NCI-H1417 treated with DMSO at 0.1 percent for 48 hours (cell line): ENCODE measurements around the gene KCNG3.

Source experiments
- DNase-seq: peaks from one replicate; lab custom pipeline; 2025; lab: John Stamatoyannopoulos, UW

The KCNG3 gene

GRCh38 chr2:42486145-42486906 lies 7.5 kb downstream of the KCNG3 start:
- no peak for DNase-seq

- DNase-seq: no peak
These were observed 13.4 kb downstream of the KCNG3 start for GRCh38 chr2:42480402-42480801.

GRCh38 chr2:42474765-42475454 lies 18.9 kb downstream of the KCNG3 start:
- peak; percentile 61 for DNase-seq

- DNase-seq: no peak
These were observed 23.1 kb downstream of the KCNG3 start for GRCh38 chr2:42470706-42471105.

GRCh38 chr2:42464631-42465030 lies 29.2 kb downstream of the KCNG3 start:
- DNase-seq: no peak

GRCh38 chr2:42463570-42463969 lies 30.2 kb downstream of the KCNG3 start:
- DNase-seq: no peak

GRCh38 chr2:42459296-42459695 lies 34.5 kb downstream of the KCNG3 start:
- DNase-seq: no peak

GRCh38 chr2:42458396-42458795 lies 35.4 kb downstream of the KCNG3 start:
- no peak for DNase-seq

- DNase-seq: no peak
These were observed 36.8 kb downstream of the KCNG3 start for GRCh38 chr2:42457011-42457410.

- DNase-seq: no peak
These were observed 37.5 kb downstream of the KCNG3 start for GRCh38 chr2:42456126-42456839.

- no peak for DNase-seq
These were observed 41.2 kb downstream of the KCNG3 start for GRCh38 chr2:42452545-42452944.

- DNase-seq: no peak
These were observed 43.6 kb downstream of the KCNG3 start for GRCh38 chr2:42450136-42450535.

- no peak for DNase-seq
These were observed 44.4 kb downstream of the KCNG3 start for GRCh38 chr2:42449163-42450087.

GRCh38 chr2:42448163-42448562 lies 45.6 kb downstream of the KCNG3 start:
- DNase-seq: no peak

- no peak for DNase-seq
These were observed 47.1 kb downstream of the KCNG3 start for GRCh38 chr2:42446503-42447271.

GRCh38 chr2:42443718-42444399 lies 49.9 kb downstream of the KCNG3 start:
- no peak for DNase-seq

GRCh38 chr2:42442774-42443173 lies 51.0 kb downstream of the KCNG3 start:
- DNase-seq: no peak

- no peak for DNase-seq
These were observed 55.1 kb downstream of the KCNG3 start for GRCh38 chr2:42438685-42439084.

GRCh38 chr2:42436370-42436769 lies 57.4 kb downstream of the KCNG3 start:
- DNase-seq: no peak

GRCh38 chr2:42435628-42436027 lies 58.2 kb downstream of the KCNG3 start:
- no peak for DNase-seq

- no peak for DNase-seq
These were observed 63.6 kb downstream of the KCNG3 start for GRCh38 chr2:42430188-42430587.
